ENCODE results near the gene ATG7.

DNA sequence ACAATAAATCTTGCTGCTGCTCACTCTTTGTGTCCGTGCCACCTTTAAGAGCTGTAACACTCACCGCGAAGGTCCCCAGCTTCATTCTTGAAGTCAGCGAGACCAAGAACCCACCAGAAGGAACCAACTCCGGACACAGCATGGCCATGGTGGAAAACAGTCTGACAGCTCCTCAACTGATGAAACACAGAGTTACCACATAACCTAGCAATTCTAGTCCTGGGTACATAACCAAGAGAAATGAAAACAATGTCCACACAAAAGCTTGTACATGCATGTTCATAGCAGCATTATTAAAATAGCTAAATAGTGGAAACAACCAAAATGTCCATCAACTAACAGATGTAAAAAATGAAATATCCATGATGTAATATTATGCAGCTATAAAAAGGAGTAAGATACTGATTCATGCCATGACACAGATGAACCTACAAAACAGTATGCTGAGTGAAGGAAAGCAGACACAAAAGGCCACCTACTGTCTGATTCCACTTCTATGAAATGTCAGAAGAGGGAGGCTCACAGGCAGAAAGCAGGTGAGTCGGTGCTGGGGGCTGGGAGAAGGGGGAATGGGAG lies 334.8 kb downstream of the ATG7 start:
- TF ChIP-seq EZH2phosphoT487 (IDR thresholded peaks at IDR 0.05; ENCODE audit: borderline replicate concordance, low read length): no peak
- TF ChIP-seq, protein P1, sequence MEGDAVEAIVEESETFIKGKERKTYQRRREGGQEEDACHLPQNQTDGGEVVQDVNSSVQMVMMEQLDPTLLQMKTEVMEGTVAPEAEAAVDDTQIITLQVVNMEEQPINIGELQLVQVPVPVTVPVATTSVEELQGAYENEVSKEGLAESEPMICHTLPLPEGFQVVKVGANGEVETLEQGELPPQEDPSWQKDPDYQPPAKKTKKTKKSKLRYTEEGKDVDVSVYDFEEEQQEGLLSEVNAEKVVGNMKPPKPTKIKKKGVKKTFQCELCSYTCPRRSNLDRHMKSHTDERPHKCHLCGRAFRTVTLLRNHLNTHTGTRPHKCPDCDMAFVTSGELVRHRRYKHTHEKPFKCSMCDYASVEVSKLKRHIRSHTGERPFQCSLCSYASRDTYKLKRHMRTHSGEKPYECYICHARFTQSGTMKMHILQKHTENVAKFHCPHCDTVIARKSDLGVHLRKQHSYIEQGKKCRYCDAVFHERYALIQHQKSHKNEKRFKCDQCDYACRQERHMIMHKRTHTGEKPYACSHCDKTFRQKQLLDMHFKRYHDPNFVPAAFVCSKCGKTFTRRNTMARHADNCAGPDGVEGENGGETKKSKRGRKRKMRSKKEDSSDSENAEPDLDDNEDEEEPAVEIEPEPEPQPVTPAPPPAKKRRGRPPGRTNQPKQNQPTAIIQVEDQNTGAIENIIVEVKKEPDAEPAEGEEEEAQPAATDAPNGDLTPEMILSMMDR (IDR thresholded peaks at IDR 0.05; ENCODE audit: low read depth, low read length, poor library complexity, severe bottlenecking): no peak

Measured in DOHH2 (cell line).